Amniotic stem cell (primary cell): ENCODE measurements around the gene WNK2.

Source experiments
- DNase-seq: peaks from one replicate; lab custom pipeline; 2025; lab: John Stamatoyannopoulos, UW

The WNK2 gene

DNA sequence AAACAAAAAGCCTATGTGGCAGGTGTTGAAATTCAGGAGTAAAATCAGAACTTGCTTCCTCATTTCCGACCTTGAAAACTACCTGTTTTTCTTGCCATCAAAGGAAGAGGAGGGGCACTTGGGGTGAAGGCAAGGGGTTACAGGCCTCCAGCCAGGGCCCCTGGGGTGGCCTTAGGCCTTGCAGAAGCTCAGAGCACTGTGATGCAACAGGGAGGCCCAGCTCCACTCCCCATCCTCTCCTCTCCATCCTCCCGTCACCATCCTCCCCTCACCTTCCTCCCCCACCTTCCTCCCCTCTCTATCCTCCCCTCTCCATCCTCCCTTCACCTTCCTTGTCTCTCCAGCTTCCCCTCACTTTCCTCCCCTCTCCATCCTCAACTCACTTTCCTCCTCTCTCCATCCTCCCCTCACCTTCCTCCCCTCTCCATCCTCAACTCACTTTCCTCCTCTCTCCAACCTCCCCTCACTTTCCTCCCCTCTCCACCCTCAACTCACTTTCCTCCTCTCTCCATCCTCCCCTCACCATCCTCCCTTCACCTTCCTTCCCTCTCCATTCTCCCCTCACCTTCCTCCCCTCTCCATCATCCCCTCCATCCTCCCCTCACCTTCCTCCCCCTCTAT lies 111.6 kb downstream of the WNK2 start:
- DNase-seq, result no peak

GRCh38 chr9:93296889-93297480 lies 113.0 kb downstream of the WNK2 start:
- DNase-seq, result no peak

DNA sequence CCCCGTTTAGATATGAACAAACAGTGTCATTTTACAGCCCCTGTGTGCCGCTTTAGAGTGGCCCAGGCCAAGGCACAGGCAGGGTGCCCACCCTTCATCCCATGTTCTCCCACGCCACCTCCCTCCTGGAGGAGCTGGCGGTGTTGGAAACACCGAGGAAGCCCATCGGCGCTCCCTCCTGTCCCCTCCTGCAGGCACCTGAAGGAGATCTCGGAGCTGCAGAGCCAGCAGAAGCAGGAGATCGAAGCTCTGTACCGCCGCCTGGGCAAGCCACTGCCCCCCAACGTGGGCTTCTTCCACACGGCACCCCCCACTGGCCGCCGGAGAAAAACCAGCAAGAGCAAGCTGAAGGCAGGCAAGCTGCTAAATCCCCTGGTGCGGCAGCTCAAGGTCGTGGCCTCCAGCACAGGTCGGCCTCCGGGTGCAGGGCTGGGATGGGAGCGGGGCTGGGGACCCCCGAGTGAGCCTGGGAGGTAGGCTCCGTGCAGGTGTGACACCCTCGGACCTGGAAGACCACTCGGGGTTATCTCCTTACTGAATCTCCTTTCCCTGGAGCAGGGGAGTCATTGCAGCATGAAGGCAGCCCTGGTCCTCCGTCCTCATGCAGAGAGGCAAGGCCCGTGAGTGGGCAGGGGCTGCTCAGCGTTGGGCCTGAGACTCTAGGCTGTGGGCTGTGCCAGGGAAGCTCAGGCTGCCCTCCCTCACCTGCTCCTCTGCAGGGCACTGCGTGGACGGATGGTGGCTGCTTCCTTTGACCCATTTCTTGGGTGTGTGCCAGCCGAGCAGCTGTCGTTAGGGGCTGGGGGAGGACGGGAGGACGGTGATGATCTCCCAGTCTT lies 113.9 kb downstream of the WNK2 start:
- no peak for DNase-seq

GRCh38 chr9:93298498-93299417 lies 114.8 kb downstream of the WNK2 start:
- no peak for DNase-seq

DNA sequence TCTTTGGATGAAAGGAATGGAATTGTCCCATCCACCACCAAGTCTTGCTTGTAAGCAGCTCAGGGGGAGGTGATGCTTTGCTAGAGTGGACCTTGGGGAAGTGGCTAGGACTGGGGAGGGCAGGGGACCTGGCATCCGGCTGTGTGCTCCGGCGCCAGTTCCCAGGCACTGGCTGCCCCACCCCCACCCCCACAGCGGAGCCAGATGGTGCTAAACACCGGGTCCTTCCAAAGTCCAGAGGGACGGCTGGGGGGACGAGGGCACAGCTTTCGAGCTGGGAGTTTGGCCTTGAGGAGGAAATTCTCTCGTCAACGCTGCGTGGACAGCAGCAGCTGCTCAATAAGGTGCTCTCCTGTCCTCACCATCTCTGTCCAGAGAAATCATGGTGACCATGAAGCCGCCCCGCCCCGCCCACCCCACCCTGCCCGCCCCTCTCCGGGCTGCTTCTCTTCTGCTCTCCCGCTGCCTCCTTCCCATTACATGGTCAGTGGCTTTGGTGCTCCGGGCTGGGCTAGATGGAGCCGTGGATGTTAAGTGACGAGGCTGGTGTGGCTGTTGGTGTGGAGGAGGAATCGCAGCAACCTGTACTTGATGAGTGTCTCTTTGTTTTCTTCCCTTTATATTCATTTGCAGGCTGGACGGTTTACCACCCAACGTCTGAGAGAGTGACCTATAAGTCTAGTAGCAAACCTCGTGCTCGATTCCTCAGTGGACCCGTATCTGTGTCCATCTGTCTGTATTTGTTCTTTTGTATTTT lies 115.7 kb downstream of the WNK2 start:
- no peak for DNase-seq

DNA sequence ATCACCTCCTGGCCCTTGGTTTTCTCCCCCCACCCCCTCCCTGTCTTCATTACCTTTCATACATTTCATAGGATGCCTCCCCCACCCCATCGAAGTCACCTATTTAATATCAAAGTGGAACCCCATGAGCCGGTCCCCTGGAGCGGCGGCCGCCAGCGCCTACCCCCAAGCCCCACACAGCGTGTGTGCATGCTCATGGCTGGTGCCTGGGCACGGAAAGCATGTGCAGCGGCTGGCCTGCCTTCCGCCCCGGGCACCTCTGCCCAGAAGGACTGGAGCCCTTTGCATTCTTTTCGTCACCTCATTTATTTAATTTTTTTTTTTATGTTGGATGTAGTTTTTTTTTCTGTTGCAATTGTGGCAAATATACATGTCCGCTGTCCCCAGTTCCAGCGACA lies 116.2 kb downstream of the WNK2 start:
- no peak for DNase-seq

GRCh38 chr9:93300585-93301081 lies 116.7 kb downstream of the WNK2 start:
- no peak for DNase-seq

DNA sequence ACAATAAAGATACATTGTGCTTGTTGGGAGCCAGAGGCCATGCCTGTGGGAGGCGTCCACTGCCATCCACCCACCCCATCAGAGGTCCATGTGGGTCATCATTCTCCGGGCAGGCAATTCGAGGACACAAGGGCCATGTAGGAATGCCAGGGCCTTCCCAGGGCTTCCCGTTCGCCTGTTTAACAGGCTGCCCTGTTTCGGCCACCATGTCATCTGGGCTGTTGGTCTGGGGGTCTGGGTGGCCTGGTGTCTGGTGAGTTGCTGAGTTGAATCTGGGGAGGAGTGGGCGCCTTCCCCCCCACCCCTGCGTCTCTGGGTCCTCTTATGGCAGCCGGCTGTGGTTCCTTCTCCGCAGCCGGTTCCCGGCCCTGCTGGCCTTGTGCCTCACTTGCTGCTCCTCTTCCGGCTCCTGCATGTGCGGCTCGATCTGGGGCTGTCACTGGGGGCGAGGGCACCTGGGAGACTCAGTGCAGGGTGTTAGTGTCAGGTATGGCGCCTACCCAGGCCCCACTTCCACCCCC lies 117.4 kb downstream of the WNK2 start:
- DNase-seq, result no peak

- no peak for DNase-seq
These were observed 118.1 kb downstream of the WNK2 start for GRCh38 chr9:93301911-93302541.

DNA sequence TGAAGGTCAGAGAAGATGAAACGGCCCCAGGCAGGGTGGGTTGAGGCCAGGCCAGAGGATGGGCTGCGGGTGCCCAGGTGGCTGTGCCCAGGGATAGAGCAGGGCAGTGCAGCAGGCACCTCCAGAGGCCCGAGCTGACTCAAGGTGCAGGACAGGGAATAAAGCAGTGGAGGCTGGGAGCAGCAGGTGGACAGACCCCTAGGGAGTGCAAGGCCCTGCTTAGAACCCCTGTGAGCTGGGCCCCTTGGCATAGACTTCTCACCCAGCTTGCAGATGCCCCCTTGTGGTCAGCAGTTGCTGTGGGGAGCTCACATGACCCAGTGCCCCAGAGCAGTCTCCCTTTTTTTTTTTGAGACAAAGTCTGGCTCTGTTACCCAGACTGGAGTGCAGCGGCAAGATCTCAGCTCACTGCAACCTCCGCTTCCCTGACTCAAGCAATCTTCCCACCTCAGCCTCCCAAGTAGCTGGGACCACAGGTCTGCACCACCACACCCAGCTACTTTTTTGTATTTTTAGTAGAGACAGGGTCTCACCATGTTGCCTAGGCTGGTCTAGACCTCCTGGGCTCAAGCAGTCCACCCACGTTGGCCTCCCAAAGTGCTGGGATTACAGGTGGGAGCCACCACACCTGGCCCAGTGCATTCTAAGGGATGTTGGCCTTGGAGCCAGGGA lies 118.8 kb downstream of the WNK2 start:
- DNase-seq, result peak; percentile 15

DNA sequence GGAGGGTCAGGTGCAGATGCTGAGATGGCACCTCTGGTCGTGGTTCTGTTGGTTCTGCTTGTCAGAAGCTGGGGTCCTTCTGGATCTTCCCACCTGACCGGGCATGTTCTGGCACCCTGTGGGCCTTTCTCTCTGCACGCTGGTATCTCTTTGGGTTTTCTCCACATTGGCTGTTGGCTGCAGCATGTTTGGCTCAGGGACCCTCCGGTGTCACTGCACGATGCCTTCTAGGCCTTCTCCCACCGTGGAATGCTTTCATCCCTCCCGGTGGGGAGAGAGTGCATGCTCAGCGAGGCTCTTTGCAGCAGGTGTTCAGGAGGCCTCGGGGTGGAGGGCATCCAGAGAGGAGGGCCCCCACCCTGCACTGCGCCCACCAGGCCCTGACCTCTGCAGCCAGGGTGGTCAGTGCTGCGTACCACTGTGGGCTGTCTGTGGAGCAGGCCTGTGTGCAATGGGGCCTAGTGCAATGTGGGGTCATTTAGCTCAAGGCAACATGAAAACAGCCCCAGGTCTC lies 119.4 kb downstream of the WNK2 start:
- no peak for DNase-seq

GRCh38 chr9:93303806-93304573 lies 120.1 kb downstream of the WNK2 start:
- no peak for DNase-seq

GRCh38 chr9:93304574-93305496 lies 120.9 kb downstream of the WNK2 start:
- DNase-seq, result peak; percentile 3

- DNase-seq, result no peak
These were observed 121.6 kb downstream of the WNK2 start for GRCh38 chr9:93305497-93306020.

DNA sequence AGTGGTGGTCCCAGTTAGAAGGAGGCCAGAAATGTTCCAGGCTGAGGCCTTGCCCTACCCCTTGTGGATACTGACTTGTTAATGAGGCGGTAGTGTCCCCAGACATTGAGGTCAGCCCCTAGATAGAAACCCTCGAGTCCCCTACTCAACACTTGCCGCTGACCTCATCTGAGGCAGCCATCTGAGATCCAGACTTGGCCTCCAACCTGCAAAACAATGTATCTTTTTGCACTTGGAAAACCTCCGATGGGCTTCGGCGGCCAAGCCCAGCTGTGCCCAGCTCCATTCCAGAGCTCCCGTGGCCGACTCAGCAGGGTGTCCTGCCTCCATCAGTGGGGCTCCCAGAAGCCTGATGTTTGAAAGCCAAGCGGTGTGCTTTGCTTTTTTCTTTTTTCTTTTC lies 122.1 kb downstream of the WNK2 start:
- DNase-seq, result no peak

DNA sequence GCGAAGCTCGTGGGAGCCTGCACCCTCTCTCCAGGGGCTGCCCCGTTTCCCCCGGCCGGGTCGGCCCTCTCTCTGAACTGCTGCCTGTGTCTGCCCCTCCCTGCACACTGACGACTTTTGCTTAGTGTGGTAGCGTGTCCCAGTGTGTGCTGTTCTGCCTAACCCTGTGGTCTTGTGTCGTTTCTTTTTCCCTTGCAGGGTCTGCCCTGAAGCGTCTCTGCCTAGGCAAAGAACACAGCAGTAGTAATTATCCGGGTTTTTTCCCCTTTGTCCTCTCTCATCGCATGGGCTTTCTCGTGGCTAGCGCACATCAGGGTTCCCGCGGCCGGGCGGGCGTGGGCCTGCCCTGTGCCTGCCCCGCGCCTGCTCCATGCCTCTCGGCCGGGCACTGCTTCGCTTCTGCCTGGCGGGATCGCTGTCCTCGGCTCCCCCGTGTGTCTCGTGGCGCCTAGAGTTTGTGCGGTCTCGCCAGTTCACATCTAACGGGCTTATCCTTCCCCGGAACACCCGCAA lies 122.7 kb downstream of the WNK2 start:
- no peak for DNase-seq

DNA sequence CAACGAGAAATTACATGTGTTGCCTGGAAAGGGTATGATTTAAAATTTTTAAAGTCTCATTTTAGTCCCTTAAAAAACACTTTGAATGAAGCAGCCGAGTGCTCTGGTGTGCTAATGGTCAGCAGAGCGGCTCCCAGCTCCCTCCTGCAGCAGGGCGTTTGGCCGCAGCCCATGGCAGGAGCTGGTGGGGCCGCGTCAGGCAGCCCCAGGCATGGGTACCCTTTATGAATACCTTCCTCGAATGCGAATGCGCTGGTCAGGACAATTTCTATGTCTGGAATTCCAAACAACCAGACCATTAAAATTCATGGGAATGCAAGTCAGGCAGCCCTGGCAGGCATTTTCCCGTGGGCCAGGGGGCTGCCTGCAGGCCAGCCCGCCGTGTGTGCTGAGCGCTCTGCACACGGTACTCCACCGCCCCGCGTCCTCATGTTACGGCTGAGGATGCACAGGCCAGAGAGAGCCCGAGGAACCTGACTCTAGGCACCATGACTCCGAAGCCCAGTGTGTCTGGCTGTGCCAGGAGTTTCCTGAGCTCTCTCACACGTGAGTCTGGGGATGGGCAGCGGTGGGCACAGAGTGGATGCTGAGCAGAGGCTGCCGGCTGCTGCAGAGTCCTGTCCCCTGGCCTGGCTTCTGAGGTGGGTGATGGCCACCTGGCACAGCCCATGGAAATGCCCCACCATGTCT lies 123.7 kb downstream of the WNK2 start:
- no peak for DNase-seq
